ENCODE data around the gene KCNQ1. TPM values are rescaled to one million over a fixed set of nuclear protein-coding genes. Genes with fewer than 3 reads are reported as not detected.

The KCNQ1 gene
- total and polyA plus RNA-seq, 8 donors, result 7.1 to 37.7 (median 9.9) TPM

DNA sequence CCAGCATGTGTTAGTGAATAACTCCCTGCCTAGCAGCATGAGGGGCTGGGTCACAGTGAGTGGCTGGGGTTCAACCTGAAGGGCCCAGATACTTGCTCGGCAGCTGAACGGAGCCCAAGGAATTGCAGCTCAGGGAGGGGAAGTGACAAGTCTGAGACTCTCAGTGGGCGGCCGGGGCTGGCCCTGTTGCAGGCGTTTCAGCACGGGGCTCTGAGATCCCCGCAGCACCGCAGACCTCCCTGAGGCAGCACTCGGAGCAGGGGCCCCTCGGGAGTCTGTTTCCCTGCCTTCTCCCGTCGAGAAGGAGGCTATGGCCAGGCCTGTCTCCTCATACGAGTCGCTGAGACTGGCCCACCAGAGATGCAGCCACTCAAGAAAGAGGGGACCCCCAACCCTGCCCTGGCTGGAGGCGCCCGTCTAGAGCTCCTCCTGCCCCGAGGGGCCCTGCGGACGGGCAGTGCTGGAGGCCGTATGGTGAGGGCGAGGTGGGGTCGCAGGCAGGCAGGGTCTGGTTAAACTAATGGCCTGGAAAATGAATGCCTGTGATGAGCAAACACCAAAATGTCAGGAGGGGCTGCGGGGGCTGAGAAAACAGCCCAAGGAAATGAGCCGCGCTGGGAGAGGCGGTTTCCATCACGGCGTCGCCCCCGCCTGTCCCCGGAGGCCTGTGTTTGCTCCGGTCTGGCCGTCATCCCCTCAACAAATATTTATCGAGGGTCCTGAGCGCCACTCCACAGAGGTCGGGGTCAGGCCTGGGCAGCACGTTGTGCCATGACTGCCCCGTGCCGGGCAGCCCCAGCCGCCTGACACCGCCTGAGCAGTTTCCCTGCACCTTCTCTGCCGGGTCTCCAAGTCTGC lies 35.0 kb upstream of the KCNQ1 start:
- H3K4me1 ChIP-seq, result no peaks in the 10 kb centered on the region
- H3K36me3 ChIP-seq, result no peaks in the 10 kb centered on the region
- intact Hi-C loops (cut with DNase I), result loop anchor here in 1 of 2 donors (10.0 kb wide), 1 partner anchor 105 kb away; the partner anchor contains the start of genes C11orf21 and TSPAN32
- TF ChIP-seq, protein P1, sequence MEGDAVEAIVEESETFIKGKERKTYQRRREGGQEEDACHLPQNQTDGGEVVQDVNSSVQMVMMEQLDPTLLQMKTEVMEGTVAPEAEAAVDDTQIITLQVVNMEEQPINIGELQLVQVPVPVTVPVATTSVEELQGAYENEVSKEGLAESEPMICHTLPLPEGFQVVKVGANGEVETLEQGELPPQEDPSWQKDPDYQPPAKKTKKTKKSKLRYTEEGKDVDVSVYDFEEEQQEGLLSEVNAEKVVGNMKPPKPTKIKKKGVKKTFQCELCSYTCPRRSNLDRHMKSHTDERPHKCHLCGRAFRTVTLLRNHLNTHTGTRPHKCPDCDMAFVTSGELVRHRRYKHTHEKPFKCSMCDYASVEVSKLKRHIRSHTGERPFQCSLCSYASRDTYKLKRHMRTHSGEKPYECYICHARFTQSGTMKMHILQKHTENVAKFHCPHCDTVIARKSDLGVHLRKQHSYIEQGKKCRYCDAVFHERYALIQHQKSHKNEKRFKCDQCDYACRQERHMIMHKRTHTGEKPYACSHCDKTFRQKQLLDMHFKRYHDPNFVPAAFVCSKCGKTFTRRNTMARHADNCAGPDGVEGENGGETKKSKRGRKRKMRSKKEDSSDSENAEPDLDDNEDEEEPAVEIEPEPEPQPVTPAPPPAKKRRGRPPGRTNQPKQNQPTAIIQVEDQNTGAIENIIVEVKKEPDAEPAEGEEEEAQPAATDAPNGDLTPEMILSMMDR (IDR thresholded peaks at IDR 0.05), result no peak
- no peak overlapping the region for H3K4me3 ChIP-seq
- ATAC-seq (no peak), DNase-seq (no peak)
- H3K9me3 ChIP-seq, result no peaks in the 10 kb centered on the region
- peaks cover 0 to 22% of the 10 kb centered on the region in 2 donors for H3K27me3 ChIP-seq
- H3K27ac ChIP-seq, result no peak overlapping the region

DNA sequence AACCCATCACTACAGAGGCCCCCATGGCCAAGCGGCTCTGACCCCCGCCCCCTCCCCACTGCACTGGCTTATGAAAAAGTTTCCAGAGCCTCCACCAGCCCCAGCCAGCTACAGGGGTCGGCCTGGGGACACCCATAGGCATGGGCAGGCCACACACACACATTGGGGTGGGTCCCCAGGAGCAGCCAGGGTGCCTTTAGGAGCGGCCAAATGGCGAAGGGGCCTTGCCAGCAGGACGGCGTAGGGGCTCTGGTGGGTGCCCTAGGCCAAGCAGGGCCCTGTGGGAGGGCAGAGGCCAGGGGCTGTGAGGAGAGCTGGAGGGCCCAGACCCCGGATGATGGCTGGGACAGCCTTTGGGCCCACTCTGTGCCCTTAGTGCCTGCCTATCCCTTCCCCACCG lies 34.2 kb upstream of the KCNQ1 start:
- TF ChIP-seq, protein P1 (IDR thresholded peaks at IDR 0.05), result no peak
- DNase-seq (no peak), ATAC-seq (no peak)
- Histone ChIP-seq H3K27ac (no peak overlapping the region), H3K36me3 (no peaks in the 10 kb centered on the region), H3K9me3 (no peaks in the 10 kb centered on the region), H3K4me1 (no peaks in the 10 kb centered on the region), H3K27me3 (peaks cover 0 to 28% of the 10 kb centered on the region in 2 donors), H3K4me3 (no peak overlapping the region)
- intact Hi-C loops (cut with DNase I), result loop anchor here in 1 of 2 donors (10.0 kb wide), 1 partner anchor 106 kb away; the partner anchor contains the start of genes C11orf21 and TSPAN32

DNA sequence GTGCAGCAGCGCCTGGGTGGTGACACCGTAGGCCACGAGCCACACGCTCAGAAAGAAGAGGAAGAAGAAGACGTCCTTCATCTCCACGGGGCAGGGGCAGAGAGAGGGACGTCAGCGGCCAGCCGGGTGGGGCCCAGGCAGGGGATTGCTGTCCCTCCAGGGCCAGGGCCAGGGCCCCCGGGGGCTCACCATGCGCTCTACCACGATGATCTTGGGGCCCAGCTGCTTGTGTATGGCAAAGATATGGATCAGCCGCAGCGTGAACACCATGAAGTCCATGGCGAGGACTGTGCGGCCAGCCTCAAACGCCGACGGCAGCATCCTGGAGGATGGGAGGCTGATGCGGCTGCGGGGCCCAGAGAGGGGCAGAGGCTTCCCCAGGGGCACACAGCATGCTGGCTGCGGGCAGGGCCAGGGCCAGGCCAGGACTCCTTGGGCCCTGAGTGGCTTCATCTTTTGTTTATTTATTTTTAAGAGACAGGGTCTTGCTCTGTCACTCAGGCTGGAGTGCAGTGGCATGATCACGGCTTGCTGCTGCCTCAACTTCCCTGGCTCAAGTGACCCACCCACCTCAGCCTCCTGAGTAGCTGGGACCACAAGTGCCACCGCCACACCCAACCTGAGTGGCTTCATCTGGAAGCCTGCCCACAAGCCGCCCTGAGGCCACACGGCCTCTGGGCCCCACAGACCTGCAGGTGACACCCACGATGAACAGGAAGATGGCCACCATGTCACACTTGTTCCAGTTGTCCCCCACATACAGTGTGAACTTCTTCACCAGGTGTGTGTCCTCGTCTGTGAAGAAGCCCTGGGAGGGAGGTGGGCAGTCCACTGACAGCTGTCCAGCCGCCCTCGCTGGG lies 33.1 kb upstream of the KCNQ1 start:
- intact Hi-C loops (cut with DNase I), result loop anchor here in 1 of 2 donors (10.0 kb wide), 1 partner anchor 107 kb away; the partner anchor contains the start of genes C11orf21 and TSPAN32
- TF ChIP-seq, protein P1 (IDR thresholded peaks at IDR 0.05), result no peak
- H3K4me1 ChIP-seq, result no peaks in the 10 kb centered on the region
- H3K4me3 ChIP-seq, result no peak overlapping the region
- no peaks in the 10 kb centered on the region for H3K36me3 ChIP-seq
- no peak for ATAC-seq
- H3K9me3 ChIP-seq, result no peaks in the 10 kb centered on the region
- H3K27ac ChIP-seq, result no peak overlapping the region
- peaks cover 0 to 28% of the 10 kb centered on the region in 2 donors for H3K27me3 ChIP-seq
- no peak for DNase-seq

DNA sequence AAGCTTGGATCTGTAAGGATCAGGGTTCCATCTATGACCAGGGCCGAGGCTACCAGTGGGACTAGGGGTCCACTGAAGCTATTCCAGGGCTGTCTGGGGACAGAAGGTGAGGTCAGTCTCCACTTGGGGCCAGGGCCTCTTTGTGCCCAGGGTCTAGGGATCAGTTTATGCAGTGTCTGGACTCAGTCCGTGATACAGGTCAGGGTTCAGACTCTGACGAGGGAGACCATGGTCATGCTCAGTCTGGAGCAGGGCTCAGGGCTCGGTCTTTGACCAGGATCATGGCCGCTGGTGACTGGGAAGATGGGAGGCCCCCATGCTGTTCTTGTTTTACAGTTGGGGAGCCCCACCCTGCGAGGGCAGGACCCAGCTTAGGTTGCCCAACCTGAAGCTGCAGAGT lies 32.5 kb upstream of the KCNQ1 start:
- DNase-seq (no peak), ATAC-seq (no peak)
- peaks cover 0 to 28% of the 10 kb centered on the region in 2 donors for H3K27me3 ChIP-seq
- TF ChIP-seq, protein P1 (IDR thresholded peaks at IDR 0.05), result no peak
- no peaks in the 10 kb centered on the region for H3K36me3 ChIP-seq
- H3K4me1 ChIP-seq, result no peaks in the 10 kb centered on the region
- H3K9me3 ChIP-seq, result no peaks in the 10 kb centered on the region
- no peak overlapping the region for H3K4me3 ChIP-seq
- intact Hi-C loops (cut with DNase I), result loop anchor here in 1 of 2 donors (10.0 kb wide), 1 partner anchor 108 kb away; the partner anchor contains the start of genes C11orf21 and TSPAN32
- no peak overlapping the region for H3K27ac ChIP-seq
